SH-SY5Y (cell line): ENCODE data around the gene MRPL30.

Source experiments
- GATA2 ChIP-seq: IDR thresholded peaks from 2 replicates; pipeline ENCODE4 v1.6.1; 2011; ENCODE audit warnings: mild to moderate bottlenecking, low read depth, low read length
- GATA3 ChIP-seq: IDR thresholded peaks from 2 replicates; pipeline ENCODE4 v1.6.1; 2011; ENCODE audit warnings: low read depth, mild to moderate bottlenecking, low read length, moderate library complexity

- TF ChIP-seq GATA2 (no peak), GATA3 (no peak)
These were observed 30.3 kb upstream of the MRPL30 start for GRCh38 chr2:99150706-99151105.
